Spinal cord (tissue), 10 donors: ENCODE results near the gene TMC1. TPM values are rescaled to one million over a fixed set of nuclear protein-coding genes. Genes with fewer than 3 reads are reported as not detected.
A peak's percentile ranks its signal among the peaks of the same experiment; 100 is the strongest.
"Not testable (repeated sequence)": the region's sequence is repeated elsewhere in the genome, so short reads cannot be mapped to it uniquely, and the experiment has no call there.

Source experiments
- DNase-seq, 6 donors: peaks; one replicate each; pipeline versions ENCODE4 v3.0.0 to v3.0.0-alpha.2; 2013 to 2015; ENCODE audit warnings: low spot score in 6 of 6, low read depth in 4 of 6
- H3K27ac ChIP-seq: one replicate; pipeline ENCODE4 v1.5.1; 2013; ENCODE audit warnings: low read depth, low read length, control low read depth
- H3K27me3 ChIP-seq: one replicate; pipeline ENCODE4 v1.6.1; 2013; ENCODE audit warnings: low read length; ENCODE audit not compliant: control insufficient read depth, insufficient read depth
- H3K36me3 ChIP-seq: one replicate; pipeline ENCODE4 v1.6.1; 2013; ENCODE audit warnings: low read length; ENCODE audit not compliant: control insufficient read depth, insufficient read depth
- H3K4me1 ChIP-seq: one replicate; pipeline ENCODE4 v1.6.1; 2013; ENCODE audit warnings: low read length; ENCODE audit not compliant: control insufficient read depth, insufficient read depth
- H3K4me3 ChIP-seq: one replicate; pipeline ENCODE4 v1.5.1; 2013; ENCODE audit warnings: low read depth, low read length, control low read depth
- H3K9me3 ChIP-seq: one replicate; pipeline ENCODE4 v1.6.1; 2013; ENCODE audit warnings: low read length; ENCODE audit not compliant: control insufficient read depth, insufficient read depth
- WGBS: methylation state at CpG from one replicate; pipeline ENCODE4 v1.1.5; 2013; ENCODE audit warnings: missing lambda C conversion rate; ENCODE audit not compliant: insufficient coverage; 5-methylcytosine and 5-hydroxymethylcytosine counted together
- polyA plus RNA-seq, 2 donors: library from polyadenylated mRNA; unstranded; fragments of 120-200 nt; gene quantifications; one replicate each; pipeline ENCODE4 v1.2.1, GENCODE V29; 2013; ENCODE audit not compliant: insufficient read length in 2 of 2
- total RNA-seq, 2 donors: library from RNA; depleted of rRNA in 1 of 2; stranded (reverse); fragments of 120-200 nt in 1 of 2; fragments of >200 nt in 1 of 2; gene quantifications; one replicate each; pipeline versions ENCODE4 v1.2.3 to v1.2.4, GENCODE V29; 2013 to 2014
- donor health status: healthy.

TMC1 gene
- total and polyA plus RNA-seq, 4 donors, result 0.39 to 2.0 (median 1.1) TPM

- Histone ChIP-seq H3K36me3 (no peaks in the 10 kb centered on the region), H3K27me3 (no peaks in the 10 kb centered on the region), H3K4me3 (no peak overlapping the region), H3K27ac (peak overlapping the region; percentile 76), H3K4me1 (no peaks in the 10 kb centered on the region), H3K9me3 (no peaks in the 10 kb centered on the region)
- 6% methylated on average over 2 of the region's 3 CpGs for WGBS
- DNase-seq, result peak in 5 of 6 donors; percentile 8 to 87 (median 45)
Measured at GRCh38 chr9:72485821-72486593, 35.4 kb upstream of the TMC1 start.

- no peak for DNase-seq
- H3K36me3 ChIP-seq, result no peaks in the 10 kb centered on the region
- H3K4me1 ChIP-seq, result no peaks in the 10 kb centered on the region
- WGBS, result no CpG with 5 or more reads among the region's 1 CpG
- no peaks in the 10 kb centered on the region for H3K9me3 ChIP-seq
- no peaks in the 10 kb centered on the region for H3K27me3 ChIP-seq
- peak overlapping the region; percentile 76 for H3K27ac ChIP-seq
- no peak overlapping the region for H3K4me3 ChIP-seq
Measured at GRCh38 chr9:72486594-72486955, 34.8 kb upstream of the TMC1 start.

GRCh38 chr9:72487665-72488064 lies 33.7 kb upstream of the TMC1 start:
- not testable (repeated sequence) for H3K4me3 ChIP-seq, H3K9me3 ChIP-seq, H3K27me3 ChIP-seq, H3K36me3 ChIP-seq, H3K4me1 ChIP-seq, H3K27ac ChIP-seq, DNase-seq
- 100% methylated on average over 1 of the region's 4 CpGs for WGBS

GRCh38 chr9:72489986-72490385 lies 31.4 kb upstream of the TMC1 start:
- Histone ChIP-seq H3K36me3 (no peaks in the 10 kb centered on the region), H3K27me3 (no peaks in the 10 kb centered on the region), H3K9me3 (no peaks in the 10 kb centered on the region), H3K4me1 (no peaks in the 10 kb centered on the region), H3K27ac (no peak overlapping the region), H3K4me3 (no peak overlapping the region)
- WGBS, result no CpG with 5 or more reads among the region's 1 CpG
- no peak for DNase-seq

GRCh38 chr9:72491242-72491641 lies 30.2 kb upstream of the TMC1 start:
- H3K4me1 ChIP-seq, result no peaks in the 10 kb centered on the region
- WGBS, result no CpG with 5 or more reads among the region's 2 CpGs
- no peaks in the 10 kb centered on the region for H3K9me3 ChIP-seq
- no peaks in the 10 kb centered on the region for H3K27me3 ChIP-seq
- no peak overlapping the region for H3K4me3 ChIP-seq
- no peak for DNase-seq
- no peak overlapping the region for H3K27ac ChIP-seq
- H3K36me3 ChIP-seq, result no peaks in the 10 kb centered on the region

GRCh38 chr9:72494051-72494450 lies 27.4 kb upstream of the TMC1 start:
- H3K4me1 ChIP-seq, result no peaks in the 10 kb centered on the region
- no peak for DNase-seq
- H3K27me3 ChIP-seq, result no peaks in the 10 kb centered on the region
- no peaks in the 10 kb centered on the region for H3K36me3 ChIP-seq
- H3K27ac ChIP-seq, result no peak overlapping the region
- H3K4me3 ChIP-seq, result no peak overlapping the region
- no peaks in the 10 kb centered on the region for H3K9me3 ChIP-seq

- Histone ChIP-seq H3K27me3 (no peaks in the 10 kb centered on the region), H3K4me1 (no peaks in the 10 kb centered on the region), H3K27ac (no peak overlapping the region), H3K4me3 (no peak overlapping the region), H3K9me3 (no peaks in the 10 kb centered on the region), H3K36me3 (no peaks in the 10 kb centered on the region)
- DNase-seq, result peak in 1 of 6 donors; percentile 66
- WGBS, result 42% methylated on average over 3 of the region's 9 CpGs
Measured at GRCh38 chr9:72497447-72498046, 23.9 kb upstream of the TMC1 start.

- no peak for DNase-seq
Measured at GRCh38 chr9:72506615-72507014, 14.8 kb upstream of the TMC1 start.

GRCh38 chr9:72509053-72509452 lies 12.4 kb upstream of the TMC1 start:
- Histone ChIP-seq H3K4me3 (no peak overlapping the region), H3K36me3 (no peaks in the 10 kb centered on the region), H3K4me1 (no peaks in the 10 kb centered on the region), H3K9me3 (no peaks in the 10 kb centered on the region), H3K27me3 (no peaks in the 10 kb centered on the region), H3K27ac (no peak overlapping the region)
- whole genome bisulfite sequencing, result no CpG with 5 or more reads among the region's 1 CpG
- no peak for DNase-seq

More at GRCh38 chr9:72506615-72507014, 14.8 kb upstream of the TMC1 start:
- 87% methylated on average over 2 of the region's 3 CpGs for WGBS
- Histone ChIP-seq H3K27me3 (no peaks in the 10 kb centered on the region), H3K4me1 (no peaks in the 10 kb centered on the region), H3K9me3 (no peaks in the 10 kb centered on the region), H3K27ac (no peak overlapping the region), H3K4me3 (no peak overlapping the region), H3K36me3 (no peaks in the 10 kb centered on the region)

- Histone ChIP-seq H3K27ac (no peak overlapping the region), H3K4me3 (no peak overlapping the region), H3K36me3 (no peaks in the 10 kb centered on the region), H3K9me3 (no peaks in the 10 kb centered on the region), H3K27me3 (no peaks in the 10 kb centered on the region), H3K4me1 (no peaks in the 10 kb centered on the region)
- no CpG with 5 or more reads among the region's 1 CpG for WGBS
- no peak for DNase-seq
Measured at GRCh38 chr9:72509635-72510034, 11.8 kb upstream of the TMC1 start.
